ENCODE measurements around the gene EGR1.

The EGR1 gene

GRCh38 chr5:138448481-138449398 is 16.5 kb upstream of the EGR1 start:
- DNase-seq (ENCODE audit: low read depth in 1 of 2, low spot score in 1 of 2) = no peak

GRCh38 chr5:138449501-138450239 is 15.6 kb upstream of the EGR1 start:
- peak in 1 of 2 experiments; percentile 61 for DNase-seq (ENCODE audit: low read depth in 1 of 2, low spot score in 1 of 2)
- TF ChIP-seq CTCF (IDR thresholded peaks at IDR 0.05; ENCODE audit: insufficient read depth, low read length) = peak; percentile 40
- no peak for TF ChIP-seq POLR2AphosphoS5 (IDR thresholded peaks at IDR 0.05; ENCODE audit: low read depth)
- TF ChIP-seq REST (IDR thresholded peaks at IDR 0.05; ENCODE audit: insufficient replicate concordance, low read depth) = no peak
- TF ChIP-seq GABPA (IDR thresholded peaks at IDR 0.05; ENCODE audit: low read depth) = no peak
- TF ChIP-seq SPI1 (IDR thresholded peaks at IDR 0.05; ENCODE audit: borderline replicate concordance, low read depth) = no peak
- H3K4me3 ChIP-seq (replicated peaks; ENCODE audit: insufficient read depth, low read length) = no peak overlapping the region
- H3K27ac ChIP-seq (replicated peaks) = no peak overlapping the region
- H3K27me3 ChIP-seq (ENCODE audit: insufficient read depth, poor library complexity, severe bottlenecking) = no peaks in the 10 kb centered on the region

More at GRCh38 chr5:138448481-138449398, 16.5 kb upstream of the EGR1 start:
- Histone ChIP-seq H3K4me3 (replicated peaks; ENCODE audit: insufficient read depth, low read length) (no peak overlapping the region), H3K27ac (replicated peaks) (no peak overlapping the region), H3K27me3 (ENCODE audit: insufficient read depth, poor library complexity, severe bottlenecking) (no peaks in the 10 kb centered on the region)
- TF ChIP-seq GABPA (IDR thresholded peaks at IDR 0.05; ENCODE audit: low read depth) (no peak), REST (IDR thresholded peaks at IDR 0.05; ENCODE audit: insufficient replicate concordance, low read depth) (no peak), CTCF (IDR thresholded peaks at IDR 0.05; ENCODE audit: insufficient read depth, low read length) (no peak), SPI1 (IDR thresholded peaks at IDR 0.05; ENCODE audit: borderline replicate concordance, low read depth) (no peak), POLR2AphosphoS5 (IDR thresholded peaks at IDR 0.05; ENCODE audit: low read depth) (no peak)

- TF ChIP-seq SPI1 (IDR thresholded peaks at IDR 0.05; ENCODE audit: borderline replicate concordance, low read depth) (no peak), CTCF (IDR thresholded peaks at IDR 0.05; ENCODE audit: insufficient read depth, low read length) (no peak), POLR2AphosphoS5 (IDR thresholded peaks at IDR 0.05; ENCODE audit: low read depth) (no peak), GABPA (IDR thresholded peaks at IDR 0.05; ENCODE audit: low read depth) (no peak), REST (IDR thresholded peaks at IDR 0.05; ENCODE audit: insufficient replicate concordance, low read depth) (no peak)
- Histone ChIP-seq H3K27me3 (ENCODE audit: insufficient read depth, poor library complexity, severe bottlenecking) (no peaks in the 10 kb centered on the region), H3K27ac (replicated peaks) (no peak overlapping the region), H3K4me3 (replicated peaks; ENCODE audit: insufficient read depth, low read length) (no peak overlapping the region)
- no peak for DNase-seq (ENCODE audit: low read depth in 1 of 2, low spot score in 1 of 2)
Observed at GRCh38 chr5:138450971-138451370, 14.3 kb upstream of the EGR1 start.

All from HL-60 (cell line).